Mesenteric fat pad (tissue), 1 donor: ENCODE data around the gene RYR2. TPM values are rescaled to one million over a fixed set of nuclear protein-coding genes. Genes with fewer than 3 reads are reported as not detected.
"Not testable (repeated sequence)": the region's sequence is repeated elsewhere in the genome, so short reads cannot be mapped to it uniquely, and the experiment has no call there.

Source experiments
- DNase-seq: peaks from one replicate; pipeline ENCODE4 v3.0.0-alpha.2; 2020; ENCODE audit warnings: low spot score
- total RNA-seq: library from RNA; stranded (reverse); fragmentation: NEBNext Ultra II Directional; extraction: Animal tissue kit (Norgen Biotek cat#: 25700); gene quantifications from one replicate; pipeline ENCODE4 v1.2.1, GENCODE V29; 2021
- donor health status: DM: yes; HTN: yes; CAD: no.

The RYR2 gene
- total RNA-seq, 1 donor from 2014 or later: 0.45 TPM

- no peak for DNase-seq
Measured at GRCh38 chr1:237769916-237770315, 727.9 kb downstream of the RYR2 start.

GRCh38 chr1:237772009-237772408 is 730.0 kb downstream of the RYR2 start:
- no peak for DNase-seq

GRCh38 chr1:237774246-237774645 is 732.3 kb downstream of the RYR2 start:
- no peak for DNase-seq

- DNase-seq: no peak
Measured at GRCh38 chr1:237779356-237779755, 737.4 kb downstream of the RYR2 start.

- no peak for DNase-seq
Measured at GRCh38 chr1:237786066-237786719, 744.2 kb downstream of the RYR2 start.

- DNase-seq: no peak
Measured at GRCh38 chr1:237788069-237788468, 746.1 kb downstream of the RYR2 start.

- no peak for DNase-seq
Measured at GRCh38 chr1:237789619-237790018, 747.6 kb downstream of the RYR2 start.

- DNase-seq: no peak
Measured at GRCh38 chr1:237791592-237791991, 749.6 kb downstream of the RYR2 start.

- no peak for DNase-seq
Measured at GRCh38 chr1:237792149-237792548, 750.2 kb downstream of the RYR2 start.

GRCh38 chr1:237792726-237793125 is 750.7 kb downstream of the RYR2 start:
- no peak for DNase-seq

GRCh38 chr1:237794071-237794470 is 752.1 kb downstream of the RYR2 start:
- no peak for DNase-seq

GRCh38 chr1:237795558-237795957 is 753.6 kb downstream of the RYR2 start:
- no peak for DNase-seq

GRCh38 chr1:237799762-237800474 is 757.9 kb downstream of the RYR2 start:
- no peak for DNase-seq

- no peak for DNase-seq
Measured at GRCh38 chr1:237804516-237804915, 762.5 kb downstream of the RYR2 start.

GRCh38 chr1:237809099-237809498 is 767.1 kb downstream of the RYR2 start:
- DNase-seq: no peak

GRCh38 chr1:237811633-237812032 is 769.6 kb downstream of the RYR2 start:
- DNase-seq: no peak

- no peak for DNase-seq
Measured at GRCh38 chr1:237812061-237812460, 770.1 kb downstream of the RYR2 start.

GRCh38 chr1:237814319-237814924 is 772.4 kb downstream of the RYR2 start:
- DNase-seq: no peak

- DNase-seq: no peak
Measured at GRCh38 chr1:237817277-237817676, 775.3 kb downstream of the RYR2 start.

GRCh38 chr1:237820634-237821033 is 778.6 kb downstream of the RYR2 start:
- not testable (repeated sequence) for DNase-seq

- no peak for DNase-seq
Measured at GRCh38 chr1:237832858-237833257, 790.9 kb downstream of the RYR2 start.

GRCh38 chr1:237834048-237834447 is 792.1 kb downstream of the RYR2 start:
- DNase-seq: no peak

- DNase-seq: no peak
Measured at GRCh38 chr1:237834461-237834860, 792.5 kb downstream of the RYR2 start.
